ENCODE data around the gene CPT1A.

GRCh38 chr11:68762481-68762880 lies 79.2 kb downstream of the CPT1A start:
- no peak for TF ChIP-seq CTCF (IDR thresholded peaks at IDR 0.05)
- no peak for TF ChIP-seq POLR2A (IDR thresholded peaks at IDR 0.05)

Data from testis (tissue), 2 donors.